ENCODE results near the gene RERE.

RERE gene

GRCh38 chr1:8352471-8352845, 465.0 kb downstream of the RERE start:
- no peak for TF ChIP-seq CTCF (conservative IDR thresholded peaks at IDR 0.05)
- H3K27ac ChIP-seq: no peak overlapping the region

GRCh38 chr1:8351693-8352470, 465.6 kb downstream of the RERE start:
- no peak overlapping the region for H3K27ac ChIP-seq
- no peak for TF ChIP-seq ZFX (IDR thresholded peaks at IDR 0.05)
- peak; percentile 72 for TF ChIP-seq CTCF (conservative IDR thresholded peaks at IDR 0.05)

GRCh38 chr1:8350914-8351684, 466.3 kb downstream of the RERE start:
- TF ChIP-seq CTCF (conservative IDR thresholded peaks at IDR 0.05) (no peak), ZFX (IDR thresholded peaks at IDR 0.05) (no peak)
- no peak overlapping the region for H3K27ac ChIP-seq

GRCh38 chr1:8349961-8350360, 467.5 kb downstream of the RERE start:
- TF ChIP-seq CTCF (conservative IDR thresholded peaks at IDR 0.05) (no peak), ZFX (IDR thresholded peaks at IDR 0.05) (no peak)
- H3K27ac ChIP-seq: no peak overlapping the region

GRCh38 chr1:8349473-8349865, 468.0 kb downstream of the RERE start:
- H3K27ac ChIP-seq: no peak overlapping the region
- TF ChIP-seq ZFX (IDR thresholded peaks at IDR 0.05): no peak
- TF ChIP-seq CTCF (conservative IDR thresholded peaks at IDR 0.05): no peak

GRCh38 chr1:8348777-8349472, 468.5 kb downstream of the RERE start:
- TF ChIP-seq ZFX (IDR thresholded peaks at IDR 0.05): no peak
- TF ChIP-seq CTCF (conservative IDR thresholded peaks at IDR 0.05): peak; percentile 96
- H3K27ac ChIP-seq: no peak overlapping the region

All from C4-2B (cell line).